NCI-H1436 (cell line): Measurements from ENCODE around the gene PANK2.
"Not testable (repeated sequence)": the region's sequence is repeated elsewhere in the genome, so short reads cannot be mapped to it uniquely, and the experiment has no call there.

Experiments
- DNase-seq: peaks from one replicate; lab custom pipeline; 2025; lab: John Stamatoyannopoulos, UW

Gene PANK2

DNA sequence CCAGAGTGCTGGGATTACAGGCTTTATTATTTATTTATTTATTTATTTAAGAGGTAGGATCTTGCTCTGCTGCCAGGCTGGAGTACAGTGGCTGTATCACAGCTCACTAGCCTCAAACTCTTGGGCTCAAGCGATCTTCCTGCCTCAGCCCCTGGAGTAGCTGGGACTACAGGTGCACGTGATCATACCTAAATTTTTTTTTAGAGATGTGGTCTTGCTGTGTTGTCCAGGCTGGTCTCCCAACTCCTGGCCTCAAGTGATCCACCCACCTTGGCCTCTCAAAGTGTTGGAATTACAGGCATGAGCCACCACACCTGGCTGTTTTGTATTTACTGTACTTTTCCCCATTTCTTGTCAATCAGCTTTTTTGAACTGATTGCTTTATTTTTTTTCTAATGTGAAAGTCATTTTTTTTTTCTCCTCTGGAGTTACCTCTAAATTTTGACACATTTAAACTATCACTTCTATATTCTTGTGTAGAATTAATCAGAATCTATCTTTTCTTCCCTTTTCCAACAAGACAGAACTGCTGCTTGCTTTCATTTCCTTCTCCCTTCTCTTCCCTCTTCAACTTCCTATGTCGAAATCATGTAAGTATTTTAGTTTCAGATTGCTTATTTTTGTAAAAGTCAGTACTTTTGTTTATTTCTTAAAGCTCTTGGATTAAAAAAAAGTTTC, 12.0 kb downstream of the PANK2 start:
- DNase-seq, result no peak

- DNase-seq, result no peak
Observed at GRCh38 chr20:3901706-3902440, 12.7 kb downstream of the PANK2 start.

DNA sequence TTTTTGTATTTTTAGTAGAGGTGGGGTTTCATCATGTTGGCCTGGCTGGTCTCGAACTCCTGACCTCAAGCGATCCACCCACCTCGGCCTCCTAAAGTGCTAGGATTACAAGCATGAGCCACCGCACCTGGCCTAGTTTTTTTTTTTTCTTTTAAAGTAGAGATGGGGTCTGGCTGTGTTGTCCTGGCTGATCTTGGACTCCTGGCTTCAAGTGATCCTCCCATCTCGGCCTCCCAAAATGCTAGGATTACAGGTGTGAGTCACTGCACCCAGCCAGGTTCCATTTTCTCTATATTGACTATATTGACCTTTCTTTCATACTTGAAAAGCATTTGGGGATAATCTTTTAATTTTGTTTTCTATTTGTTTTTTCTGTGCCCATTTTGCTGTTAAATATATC, 13.3 kb downstream of the PANK2 start:
- DNase-seq, result no peak

- no peak for DNase-seq
Observed at GRCh38 chr20:3904224-3904623, 15.0 kb downstream of the PANK2 start.

DNA sequence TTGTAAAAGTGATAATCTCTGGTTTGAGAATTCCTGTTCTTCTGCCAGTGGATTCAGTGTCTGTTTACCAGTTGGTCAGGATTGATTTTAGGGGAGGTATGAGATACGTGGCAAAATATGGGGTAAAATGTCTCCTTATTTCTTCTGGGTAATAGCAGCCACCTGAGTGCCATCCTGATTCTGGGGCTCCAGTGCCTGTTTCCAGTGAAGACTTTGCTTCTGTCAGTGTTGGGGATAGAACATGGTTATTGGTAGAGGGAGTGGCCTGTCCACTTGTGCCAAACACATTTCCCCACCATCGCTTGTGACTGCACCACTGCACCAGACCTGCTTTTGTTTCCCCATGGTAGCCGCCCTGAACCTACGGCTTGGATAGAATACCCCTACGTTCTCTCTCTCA, 15.7 kb downstream of the PANK2 start:
- DNase-seq, result no peak

DNA sequence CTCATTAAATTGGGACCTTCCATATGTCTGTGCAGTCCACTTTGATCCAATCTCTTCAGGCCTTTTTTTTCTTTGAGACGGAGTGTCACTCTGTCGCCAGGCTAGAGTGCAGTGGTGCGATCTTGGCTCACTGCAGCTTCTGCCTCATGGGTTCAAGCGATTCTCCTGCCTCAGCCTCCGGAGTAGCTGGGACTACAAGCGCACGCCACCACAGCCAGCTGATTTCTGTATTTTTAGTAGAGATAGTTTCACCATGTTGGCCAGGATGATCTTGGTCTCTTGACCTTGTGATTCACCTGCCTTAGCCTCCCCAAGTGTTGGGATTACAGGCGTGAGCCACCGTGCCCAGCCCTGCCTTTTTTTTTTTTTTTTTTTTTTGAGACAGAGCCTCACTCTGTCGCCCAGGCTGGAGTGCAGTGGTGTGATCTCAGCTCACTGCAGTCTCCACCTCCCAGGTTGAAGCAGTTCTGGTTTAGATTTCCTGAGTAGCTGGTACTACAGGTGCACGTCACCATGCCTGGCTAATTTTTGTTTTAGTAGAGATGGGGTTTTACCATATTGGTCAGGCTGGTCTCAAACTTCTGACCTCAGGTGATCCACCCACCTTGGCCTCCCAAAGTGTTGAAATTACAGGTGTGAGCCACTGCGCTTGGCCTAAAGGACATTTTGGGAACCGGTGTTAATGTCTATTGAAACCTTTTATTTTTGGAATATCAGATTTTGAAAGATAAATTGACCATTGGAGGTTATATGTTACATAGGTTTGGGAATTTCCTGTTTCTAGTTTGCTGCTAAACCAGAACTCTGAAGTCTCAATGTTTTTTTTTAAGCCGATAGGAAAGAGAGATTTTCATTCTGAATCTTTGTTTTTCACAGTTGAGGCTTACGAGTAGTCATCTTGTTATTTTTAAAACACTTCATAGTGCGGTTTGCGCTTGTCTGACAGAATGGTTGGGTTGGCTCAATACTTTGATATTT, 17.8 kb downstream of the PANK2 start:
- not testable (repeated sequence) for DNase-seq

DNA sequence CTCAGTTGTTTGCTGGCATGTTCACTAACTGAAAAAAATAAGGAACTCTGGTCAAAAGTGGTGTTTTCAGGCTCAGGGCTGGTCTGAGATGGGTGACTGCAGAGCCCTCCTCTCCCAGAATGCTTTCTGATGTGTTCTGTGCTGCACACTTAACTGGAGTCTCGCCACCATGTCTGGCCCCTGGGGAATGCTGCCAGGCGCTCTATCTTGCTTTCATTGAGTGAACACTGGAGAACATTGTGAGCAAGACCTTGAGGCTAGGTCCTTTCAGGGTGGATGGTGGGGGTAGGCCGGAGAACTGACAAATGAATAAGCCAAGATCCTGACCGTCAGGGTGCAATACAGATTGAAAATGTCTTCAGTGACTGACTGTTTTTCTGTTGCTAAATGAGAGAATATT, 19.5 kb downstream of the PANK2 start:
- no peak for DNase-seq

DNA sequence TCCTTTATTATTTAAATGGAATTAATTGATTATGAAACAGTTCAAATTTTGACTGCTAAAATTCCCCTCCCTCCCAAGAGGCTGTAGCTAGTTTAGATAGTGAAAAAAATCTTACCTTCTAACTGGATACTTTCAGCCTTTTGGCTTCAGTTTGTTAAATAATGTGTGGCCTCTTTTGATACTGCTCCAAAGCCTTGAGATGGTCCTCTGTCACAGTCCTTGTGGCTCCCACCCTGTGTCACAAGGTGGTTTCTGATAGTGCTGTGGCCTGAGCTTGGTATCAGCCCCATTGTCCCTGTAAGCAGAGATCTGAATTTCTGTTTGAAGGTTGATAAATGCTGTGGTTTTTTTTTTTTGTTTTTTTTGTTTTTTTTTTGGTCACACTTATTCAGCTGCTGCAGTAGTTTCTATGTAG, 20.8 kb downstream of the PANK2 start:
- DNase-seq, result no peak

- DNase-seq, result no peak
Observed at GRCh38 chr20:3910853-3911252, 21.7 kb downstream of the PANK2 start.

GRCh38 chr20:3911956-3912355, 22.8 kb downstream of the PANK2 start:
- peak; percentile 55 for DNase-seq

- DNase-seq, result no peak
Observed at GRCh38 chr20:3914446-3914845, 25.3 kb downstream of the PANK2 start.

DNA sequence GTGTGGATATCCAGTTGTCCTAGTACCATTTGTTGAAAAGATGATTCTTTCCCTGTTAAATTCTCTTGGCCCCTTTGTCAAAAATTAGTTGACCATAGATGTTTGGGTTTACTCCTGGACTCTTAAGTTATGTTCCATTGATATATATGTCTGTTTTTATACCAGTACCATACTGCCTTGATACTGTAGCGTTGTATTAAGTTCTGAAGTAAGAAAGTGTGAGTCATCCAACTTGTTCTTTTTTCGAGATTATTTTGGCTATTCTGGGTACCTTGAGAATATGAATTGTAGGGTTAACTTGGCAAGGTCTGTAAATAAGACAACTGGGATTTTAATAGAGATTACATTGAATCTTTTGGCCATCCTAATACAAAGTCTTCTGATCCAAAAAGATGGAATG, 26.5 kb downstream of the PANK2 start:
- no peak for DNase-seq

GRCh38 chr20:3916364-3916763, 27.2 kb downstream of the PANK2 start:
- DNase-seq, result no peak

- DNase-seq, result no peak
Observed at GRCh38 chr20:3919352-3919751, 30.2 kb downstream of the PANK2 start.

DNA sequence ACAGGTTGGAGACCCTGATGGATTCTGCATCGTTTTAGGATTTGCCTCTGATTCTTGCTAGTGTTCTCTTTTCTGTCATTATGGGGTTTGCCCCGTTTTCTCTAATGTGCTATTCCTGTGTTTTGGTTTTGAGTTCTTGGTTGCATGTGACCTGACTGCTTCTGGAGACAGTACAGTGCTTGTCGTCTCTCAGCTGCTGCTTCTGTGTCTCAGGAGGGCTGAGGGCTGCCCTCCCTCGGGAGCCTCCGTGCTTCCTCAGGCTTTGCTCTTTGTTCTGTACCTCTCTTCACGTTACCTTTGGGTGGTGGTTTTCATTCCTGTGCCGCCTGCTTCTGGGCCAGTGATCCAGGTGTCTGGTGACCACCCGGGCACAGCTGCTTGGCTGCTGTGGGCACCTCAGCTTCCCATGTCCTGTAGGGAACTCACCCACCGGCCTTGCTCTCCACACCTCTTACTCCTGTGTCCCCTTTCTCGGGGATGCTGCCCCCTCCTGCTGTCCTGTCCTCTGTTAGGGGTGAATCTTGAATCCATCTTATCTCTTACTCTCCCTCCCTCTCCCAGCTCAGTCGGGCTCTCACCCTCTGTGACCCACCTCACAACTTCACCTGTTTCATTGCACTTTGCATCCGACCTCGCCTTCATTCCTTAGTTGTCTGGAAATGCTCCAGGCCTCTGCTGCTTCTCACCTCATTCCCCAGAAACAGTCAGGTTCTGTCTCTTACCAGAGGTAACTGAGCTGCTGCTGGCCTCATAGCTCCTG, 33.2 kb downstream of the PANK2 start:
- no peak for DNase-seq

- DNase-seq, result no peak
Observed at GRCh38 chr20:3922983-3923339, 33.8 kb downstream of the PANK2 start.

DNA sequence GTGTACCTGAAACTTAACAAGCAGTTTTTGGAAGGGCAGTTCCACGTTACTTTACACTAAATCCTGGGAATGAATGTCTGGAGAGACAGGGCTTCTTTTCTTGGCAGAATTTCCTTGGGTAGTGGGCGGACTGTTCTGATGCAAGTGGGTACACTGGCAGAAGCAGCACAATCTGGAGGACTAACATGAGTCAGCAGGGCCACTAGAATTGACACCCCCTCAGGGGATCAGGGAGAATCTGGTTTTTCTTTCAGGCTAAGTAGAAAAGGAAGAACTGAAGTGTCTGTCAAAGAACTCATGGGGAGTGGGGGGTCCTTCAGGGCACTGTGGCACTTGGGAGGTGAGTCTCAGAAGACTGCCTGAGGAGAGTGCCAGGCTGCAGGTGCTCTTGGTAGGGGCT, 34.6 kb downstream of the PANK2 start:
- no peak for DNase-seq

DNA sequence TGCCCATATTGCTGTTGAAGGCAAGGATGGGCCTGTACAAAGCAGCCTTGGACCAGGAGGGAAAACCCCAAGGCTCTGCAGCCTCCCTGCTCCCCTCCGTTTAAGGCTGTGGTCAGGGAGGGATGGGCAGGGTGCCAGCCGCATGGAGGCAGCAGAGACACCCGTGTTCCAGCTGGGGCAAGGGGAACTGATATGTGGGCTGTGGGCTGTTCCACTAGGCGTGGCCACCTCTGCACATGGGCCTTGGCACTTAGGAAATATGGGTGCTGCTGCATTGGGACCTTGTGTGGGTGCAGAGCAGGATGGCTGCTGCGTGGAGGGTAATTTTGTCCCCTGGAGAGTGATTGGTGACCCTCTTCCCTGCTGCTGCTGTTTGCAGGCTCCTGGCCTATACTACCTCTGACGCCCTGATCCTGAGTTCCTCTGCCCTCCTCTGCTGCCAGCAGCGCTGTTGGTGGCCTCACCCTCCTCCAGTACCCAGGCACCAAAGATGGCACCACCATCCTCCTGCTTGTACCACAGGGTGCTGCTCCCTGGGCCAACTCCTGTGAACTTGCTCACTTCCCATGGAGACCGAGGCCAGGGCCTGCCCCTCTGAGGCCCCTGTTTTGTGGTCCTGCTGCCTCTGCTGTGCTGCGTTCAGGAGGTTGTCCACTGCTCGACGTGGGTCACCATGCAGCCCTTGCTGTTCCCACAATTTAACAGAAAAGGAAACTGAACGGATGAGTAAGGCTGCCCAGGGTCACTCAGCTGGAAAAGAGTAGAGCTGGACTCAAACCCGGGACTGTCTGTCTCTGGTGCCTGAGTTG, 35.3 kb downstream of the PANK2 start:
- DNase-seq, result no peak

GRCh38 chr20:3925113-3925695, 36.0 kb downstream of the PANK2 start:
- DNase-seq, result no peak

DNA sequence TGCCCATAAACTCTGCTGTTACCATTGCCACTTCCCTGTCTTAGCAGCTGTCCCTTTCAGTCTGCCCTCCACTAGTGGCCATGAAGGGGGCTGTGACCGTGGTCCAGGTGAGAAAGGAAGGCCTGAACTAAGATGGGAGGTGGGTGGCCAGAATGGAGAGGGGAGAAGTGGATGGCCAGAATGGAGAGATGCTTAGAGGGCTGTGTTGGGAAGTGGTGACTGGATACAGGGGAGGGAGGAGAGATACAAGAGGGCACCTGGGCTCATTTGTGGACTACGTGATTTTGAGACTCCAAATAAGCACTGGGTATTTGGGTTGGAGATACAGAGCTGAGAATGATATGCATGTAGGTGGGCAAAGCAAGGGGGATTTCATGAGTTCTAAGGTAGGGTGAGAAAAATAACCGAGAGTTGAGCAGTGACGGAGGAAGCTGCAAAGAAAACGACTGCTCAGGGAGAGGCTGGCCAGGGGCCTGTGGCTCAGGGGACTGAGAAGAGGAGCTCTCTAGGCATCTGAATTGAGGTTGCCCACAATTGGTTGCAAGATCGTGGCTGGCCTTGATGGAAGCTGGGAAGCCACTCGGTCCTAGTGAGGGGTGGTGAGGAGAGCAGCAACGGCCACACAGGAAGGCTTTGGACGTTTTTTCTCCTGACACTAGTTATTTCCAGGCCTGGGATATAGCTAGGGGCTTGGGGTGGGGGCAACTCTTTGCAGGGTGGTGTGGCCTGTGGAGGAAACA, 36.9 kb downstream of the PANK2 start:
- DNase-seq, result no peak
